Measurements from ENCODE around the gene VAPA. TPM values are rescaled to one million over a fixed set of nuclear protein-coding genes. Genes with fewer than 3 reads are reported as not detected.

The VAPA gene
- total RNA-seq, 1 donor from 2014 or later = 169 TPM

- peaks cover 2% of the 10 kb centered on the region for H3K27me3 ChIP-seq (ENCODE audit: control insufficient read depth, insufficient read depth, low read length)
- no peak overlapping the region for H3K4me3 ChIP-seq (ENCODE audit: low read depth, low read length)
- no peak for DNase-seq (ENCODE audit: low read depth)
- H3K36me3 ChIP-seq (ENCODE audit: control insufficient read depth, insufficient read depth, low read length) = no peaks in the 10 kb centered on the region
- TF ChIP-seq CTCF (IDR thresholded peaks at IDR 0.05; ENCODE audit: insufficient read depth, low read length, poor library complexity, severe bottlenecking) = no peak
Measured at GRCh38 chr18:9992973-9993520, 79.2 kb downstream of the VAPA start.

DNA sequence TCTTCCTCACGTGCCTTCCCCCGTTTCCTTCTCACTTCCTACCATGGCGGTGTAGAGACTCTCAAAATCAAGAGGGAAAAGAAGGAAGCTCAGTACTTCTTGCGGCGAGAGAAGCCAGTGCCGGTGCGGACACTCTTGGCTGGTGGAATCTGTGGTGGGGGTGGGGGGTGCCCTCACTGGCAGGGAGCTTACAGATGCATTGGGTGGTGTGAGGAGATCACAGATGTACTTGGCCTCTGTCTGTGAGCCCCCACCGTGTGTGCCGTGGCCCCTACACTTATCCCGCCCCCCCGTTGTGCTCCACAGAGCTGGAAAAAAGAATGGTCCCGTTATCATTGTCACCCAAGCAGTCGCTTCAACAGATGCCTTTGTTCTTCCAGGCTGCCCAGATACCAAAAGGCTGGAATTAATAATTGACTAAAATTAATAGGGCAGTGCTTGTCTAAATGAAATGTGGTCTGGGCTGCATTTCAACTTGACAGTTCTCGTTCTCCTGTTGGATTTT, 79.8 kb downstream of the VAPA start:
- Histone ChIP-seq H3K36me3 (ENCODE audit: control insufficient read depth, insufficient read depth, low read length) (no peaks in the 10 kb centered on the region), H3K4me3 (ENCODE audit: low read depth, low read length) (no peak overlapping the region), H3K27me3 (ENCODE audit: control insufficient read depth, insufficient read depth, low read length) (peaks cover 2% of the 10 kb centered on the region)
- no peak for TF ChIP-seq CTCF (IDR thresholded peaks at IDR 0.05; ENCODE audit: insufficient read depth, low read length, poor library complexity, severe bottlenecking)
- DNase-seq (ENCODE audit: low read depth) = no peak

DNA sequence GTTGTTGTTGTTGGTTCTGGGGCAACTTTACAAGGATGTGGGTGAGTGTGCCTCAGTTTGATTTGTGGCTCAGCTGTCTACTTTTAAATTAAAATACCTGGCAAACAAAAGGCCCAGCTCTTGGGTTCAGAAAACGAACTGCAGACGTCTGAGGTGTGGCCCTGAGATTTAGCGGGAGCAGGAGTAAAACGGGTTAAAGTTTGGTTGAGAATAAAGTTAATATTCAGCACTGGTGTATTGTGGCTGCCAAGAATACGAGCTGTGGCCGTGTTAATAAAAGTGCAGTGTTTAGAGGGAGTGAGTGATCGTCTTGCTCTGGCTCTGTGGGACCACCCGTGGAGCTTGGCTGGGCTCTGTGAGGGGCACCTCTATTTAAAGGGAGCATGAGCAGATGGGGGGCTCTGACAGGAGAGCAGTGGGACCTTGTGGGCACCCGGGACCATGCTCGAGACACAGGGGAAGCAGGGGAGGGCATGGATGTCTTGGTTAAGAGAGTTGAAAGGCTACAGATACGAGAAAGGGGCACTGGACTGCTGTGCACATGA, 80.3 kb downstream of the VAPA start:
- no peak for DNase-seq (ENCODE audit: low read depth)
- TF ChIP-seq CTCF (IDR thresholded peaks at IDR 0.05; ENCODE audit: insufficient read depth, low read length, poor library complexity, severe bottlenecking) = no peak
- H3K4me3 ChIP-seq (ENCODE audit: low read depth, low read length) = no peak overlapping the region
- H3K27me3 ChIP-seq (ENCODE audit: control insufficient read depth, insufficient read depth, low read length) = peaks cover 2% of the 10 kb centered on the region
- H3K36me3 ChIP-seq (ENCODE audit: control insufficient read depth, insufficient read depth, low read length) = no peaks in the 10 kb centered on the region

GRCh38 chr18:9994701-9995235, 81.0 kb downstream of the VAPA start:
- H3K27me3 ChIP-seq (ENCODE audit: control insufficient read depth, insufficient read depth, low read length) = peaks cover 2% of the 10 kb centered on the region
- DNase-seq (ENCODE audit: low read depth) = no peak
- no peaks in the 10 kb centered on the region for H3K36me3 ChIP-seq (ENCODE audit: control insufficient read depth, insufficient read depth, low read length)
- TF ChIP-seq CTCF (IDR thresholded peaks at IDR 0.05; ENCODE audit: insufficient read depth, low read length, poor library complexity, severe bottlenecking) = no peak
- H3K4me3 ChIP-seq (ENCODE audit: low read depth, low read length) = no peak overlapping the region

GRCh38 chr18:9995631-9996030, 81.8 kb downstream of the VAPA start:
- Histone ChIP-seq H3K4me3 (ENCODE audit: low read depth, low read length) (no peak overlapping the region), H3K36me3 (ENCODE audit: control insufficient read depth, insufficient read depth, low read length) (no peaks in the 10 kb centered on the region), H3K27me3 (ENCODE audit: control insufficient read depth, insufficient read depth, low read length) (peaks cover 2% of the 10 kb centered on the region)
- TF ChIP-seq CTCF (IDR thresholded peaks at IDR 0.05; ENCODE audit: insufficient read depth, low read length, poor library complexity, severe bottlenecking) = no peak
- DNase-seq (ENCODE audit: low read depth) = no peak
